BJ (cell line): ENCODE data around the gene CABP1. TPM values are rescaled to one million over a fixed set of nuclear protein-coding genes. Genes with fewer than 3 reads are reported as not detected.
"Not testable (repeated sequence)": the region's sequence is repeated elsewhere in the genome, so short reads cannot be mapped to it uniquely, and the experiment has no call there.

Experiments used
- CTCF ChIA-PET: fragments of 350-600 bp; formaldehyde crosslinking; extraction: SDS; loops from one replicate; lab custom pipeline; 2021; ENCODE audit warnings: antibody characterized with exemption, inconsistent platforms; lab: Yijun Ruan, JAX
- POLR2A ChIA-PET: fragments of 300-600 bp; sonication (Branson Sonifier 250); formaldehyde crosslinking; extraction: SDS; loops from one replicate; lab custom pipeline; 2021; ENCODE audit warnings: antibody characterized with exemption; lab: Charles Lee
- DNase-seq: peaks from one replicate; pipeline ENCODE4 v3.0.0-alpha.2; 2011; ENCODE audit warnings: low read depth
- H3K27me3 ChIP-seq: 2 replicates; pipeline ENCODE4 v1.6.0; 2011; ENCODE audit warnings: low read length; ENCODE audit not compliant: control insufficient read depth, insufficient read depth
- H3K36me3 ChIP-seq: 2 replicates; pipeline ENCODE4 v1.5.1; 2011; ENCODE audit warnings: low read length; ENCODE audit not compliant: control insufficient read depth, insufficient read depth
- H3K4me3 ChIP-seq: 2 replicates; pipeline ENCODE4 v1.5.1; 2011; ENCODE audit warnings: low read depth, mild to moderate bottlenecking, control low read depth, low read length
- CTCF ChIP-seq: IDR thresholded peaks from 2 replicates; pipeline ENCODE4 v1.5.1; 2011; ENCODE audit warnings: low read depth, mild to moderate bottlenecking, control low read depth, inconsistent platforms, low read length, moderate library complexity; ENCODE audit not compliant: insufficient read depth
- polyA plus RNA-seq: library from polyadenylated mRNA; depleted of rRNA; stranded (reverse); fragments of >200 nt; gene quantifications from 2 replicates; pipeline ENCODE4 v1.2.3, GENCODE V29; 2011

CABP1 gene
- polyA plus RNA-seq, 1 experiment = not detected

- no peak overlapping the region for H3K4me3 ChIP-seq
- no peaks in the 10 kb centered on the region for H3K36me3 ChIP-seq
- CTCF ChIA-PET = interaction anchor here (1.2 kb wide), 1 partner anchor 16 kb away, joined by 4 read pairs; no protein-coding TSS in a partner anchor
- no peak for DNase-seq
- POLR2A ChIA-PET = no interaction called here
- no peak for TF ChIP-seq CTCF
- H3K27me3 ChIP-seq = peaks cover 6% of the 10 kb centered on the region; the same call in 1 of the 2 replicates
Measured at GRCh38 chr12:120663741-120664140, 23.3 kb downstream of the CABP1 start.

GRCh38 chr12:120666571-120667390 lies 26.4 kb downstream of the CABP1 start:
- 0 out of 2 replicates have a peak, but pooled peaks cover 5% of the 10 kb centered on the region for H3K27me3 ChIP-seq
- ChIA-PET CTCF (interaction anchor here (1.4 kb wide), 1 partner anchor 17 kb away, joined by 3 read pairs; no protein-coding TSS in a partner anchor), POLR2A (no interaction called here)
- no peak for DNase-seq
- no peak overlapping the region for H3K4me3 ChIP-seq
- TF ChIP-seq CTCF = no peak
- H3K36me3 ChIP-seq = no peaks in the 10 kb centered on the region

- no peak for DNase-seq
- no peaks in the 10 kb centered on the region for H3K36me3 ChIP-seq
- ChIA-PET CTCF (interaction anchor here (0.9 kb wide), 1 partner anchor 21 kb away, joined by 3 read pairs; no protein-coding TSS in a partner anchor), POLR2A (no interaction called here)
- TF ChIP-seq CTCF = no peak
- H3K4me3 ChIP-seq = no peak overlapping the region
- H3K27me3 ChIP-seq = 0 out of 2 replicates have a peak, but pooled peaks cover 5% of the 10 kb centered on the region
Measured at GRCh38 chr12:120668091-120668867, 27.9 kb downstream of the CABP1 start.

GRCh38 chr12:120668868-120669840 lies 28.7 kb downstream of the CABP1 start:
- no peak for TF ChIP-seq CTCF
- DNase-seq = no peak
- ChIA-PET CTCF (interaction anchor here (0.6 to 0.9 kb wide), 2 partner anchors 22 to 351 kb away, joined by 3 read pairs; no protein-coding TSS in a partner anchor), POLR2A (no interaction called here)
- no peaks in the 10 kb centered on the region for H3K36me3 ChIP-seq
- no peak overlapping the region for H3K4me3 ChIP-seq
- peaks cover 5% of the 10 kb centered on the region; the same call in 1 of the 2 replicates for H3K27me3 ChIP-seq

- CTCF ChIA-PET = interaction anchor here (0.9 to 1.9 kb wide), 2 partner anchors 14 to 21 kb away, joined by 3 to 4 read pairs; no protein-coding TSS in a partner anchor
- POLR2A ChIA-PET = not testable (repeated sequence)
Measured at GRCh38 chr12:120670237-120670636, 29.8 kb downstream of the CABP1 start.

More at GRCh38 chr12:120670237-120670636, 29.8 kb downstream of the CABP1 start:
- not testable (repeated sequence) for H3K4me3 ChIP-seq, H3K36me3 ChIP-seq, DNase-seq, H3K27me3 ChIP-seq
